EH (cell line): Measurements from ENCODE around the gene AGBL3.

Source experiments
- DNase-seq: peaks from one replicate; pipeline ENCODE4 v3.0.0-alpha.2; 2015; ENCODE audit warnings: low read depth

Gene AGBL3

DNA sequence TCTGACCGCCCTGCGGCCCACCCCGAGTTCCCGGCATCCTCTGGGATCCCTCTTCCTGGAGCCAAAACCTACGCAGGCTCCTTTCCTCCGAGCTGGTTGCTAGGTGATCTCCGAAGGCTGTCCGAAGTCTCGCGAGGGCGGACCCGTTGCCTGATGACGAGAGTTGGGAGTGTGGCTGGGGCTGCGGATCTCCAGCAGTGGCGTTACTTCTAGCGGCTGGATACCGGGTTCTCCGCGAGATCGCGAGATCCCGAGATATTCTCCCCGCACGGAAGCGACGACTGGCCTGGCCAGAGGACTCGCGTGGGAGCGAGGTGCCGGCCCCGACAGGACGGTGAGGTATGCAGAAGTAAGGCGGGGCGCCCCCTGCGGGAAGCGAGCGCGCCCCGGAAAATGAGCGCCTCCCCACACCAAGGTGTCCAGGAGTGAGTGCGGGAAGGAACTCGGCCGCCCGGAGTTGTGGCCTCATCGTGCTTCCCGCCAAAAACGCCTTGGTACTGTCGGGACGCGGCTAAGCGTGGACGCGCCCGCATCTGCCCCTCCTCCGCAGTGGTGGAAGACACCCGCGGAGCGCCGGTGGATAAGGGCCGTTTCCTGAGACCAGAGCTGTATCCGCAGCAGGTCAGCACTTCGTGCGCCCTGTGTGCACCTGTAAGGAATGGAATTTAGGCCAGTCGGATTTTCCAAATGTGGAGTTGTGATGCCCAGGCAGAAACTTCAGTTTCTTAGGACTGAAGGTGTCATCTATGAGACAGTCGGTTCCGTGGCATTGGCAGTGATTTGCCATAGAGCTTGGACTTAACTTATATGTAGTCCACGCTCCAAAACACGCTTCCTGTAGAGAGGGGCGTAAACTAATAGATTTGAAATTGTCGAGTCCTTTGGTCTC is at the start of gene AGBL3:
TSS of gene AGBL3 (plus strand) at position 146 of the 889 bp plus-strand sequence. CDS start 1,426 bp downstream, outside the sequence.
- DNase-seq: peak; percentile 98

DNA sequence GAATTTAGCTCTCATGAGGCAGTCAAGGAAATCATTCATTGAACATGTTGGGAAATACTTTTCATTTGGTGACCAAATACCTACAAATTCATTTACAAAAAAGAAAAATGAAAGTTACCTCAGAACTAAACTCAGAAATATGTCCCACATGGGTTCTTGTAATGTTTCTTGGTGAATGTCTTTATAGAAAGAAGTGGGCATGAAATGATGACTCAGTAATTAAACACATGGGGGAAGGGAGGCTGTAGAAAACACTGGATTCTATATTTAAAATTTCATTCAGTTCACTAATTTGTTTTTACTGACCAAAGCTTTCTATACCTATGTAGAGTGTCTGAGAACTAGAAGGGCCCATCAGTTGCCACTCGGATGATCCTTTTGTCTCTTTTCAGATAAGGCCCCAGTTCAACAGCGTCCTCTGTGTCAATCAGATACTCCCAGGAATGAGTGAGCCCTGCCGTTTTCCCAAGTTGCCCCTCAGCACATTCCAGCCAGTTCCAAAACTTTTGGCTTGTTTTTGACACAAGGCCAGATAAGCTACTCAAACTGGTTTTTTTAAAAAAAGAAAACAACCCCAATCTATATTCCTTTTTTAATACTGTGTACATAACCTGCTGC is 49.3 kb upstream of the AGBL3 start:
- DNase-seq: peak; percentile 44

DNA sequence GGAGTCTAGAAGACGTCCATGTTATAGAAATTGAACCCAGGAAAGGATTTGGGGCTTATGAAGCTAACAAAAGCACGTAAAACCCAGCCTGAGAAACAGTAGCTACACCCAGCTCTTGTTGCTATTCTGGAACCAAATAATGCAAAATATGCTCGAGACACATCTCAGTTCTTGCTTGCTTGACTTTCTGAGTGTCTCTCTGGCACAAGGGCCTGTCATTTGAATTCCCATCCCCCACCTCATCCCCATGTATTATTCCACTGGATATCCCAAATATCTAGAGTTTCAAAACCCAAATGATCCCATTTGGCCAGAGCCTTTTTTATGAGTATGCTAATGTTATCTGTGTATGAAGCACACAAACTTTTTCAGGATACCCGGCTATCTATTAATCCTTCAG is 48.2 kb upstream of the AGBL3 start:
- peak; percentile 29 for DNase-seq

DNA sequence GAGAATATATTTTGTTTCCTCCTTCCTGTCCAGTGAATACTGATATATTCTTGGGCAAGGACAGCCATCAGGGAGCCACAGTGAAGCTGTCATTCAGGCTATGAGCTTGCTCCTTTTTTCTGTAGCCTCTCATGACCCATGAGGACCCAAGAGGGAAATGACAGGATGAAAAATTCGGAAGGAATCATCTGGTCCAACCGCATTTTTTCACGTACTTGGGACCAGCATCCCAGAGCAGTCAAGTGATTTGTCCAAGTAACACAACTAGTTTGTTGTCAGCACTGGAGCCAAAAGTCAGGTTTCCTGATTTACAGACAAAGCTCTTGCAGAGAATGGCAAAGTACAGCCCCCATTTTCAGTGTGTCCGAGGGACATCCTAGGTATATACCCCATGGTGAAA is 47.2 kb upstream of the AGBL3 start:
- no peak for DNase-seq

DNA sequence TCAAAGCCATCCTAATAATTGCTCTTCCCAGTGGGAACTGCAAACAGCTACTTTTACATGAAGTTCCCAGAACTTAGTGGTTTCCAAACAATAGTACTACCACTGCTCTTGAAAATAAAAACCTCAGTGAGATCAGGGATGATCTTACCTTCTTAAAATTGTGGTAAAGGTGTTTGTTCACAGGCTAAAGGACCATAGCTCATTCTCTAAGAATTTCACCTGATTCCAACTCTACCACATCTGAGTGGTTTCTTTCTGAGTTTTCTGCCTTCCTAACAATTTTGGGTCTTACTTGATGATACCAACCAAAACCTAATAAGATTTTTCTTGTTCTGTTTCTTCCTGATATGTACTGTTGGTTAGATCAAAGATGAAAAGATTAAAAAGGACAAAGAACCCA is 45.6 kb upstream of the AGBL3 start:
- no peak for DNase-seq

DNA sequence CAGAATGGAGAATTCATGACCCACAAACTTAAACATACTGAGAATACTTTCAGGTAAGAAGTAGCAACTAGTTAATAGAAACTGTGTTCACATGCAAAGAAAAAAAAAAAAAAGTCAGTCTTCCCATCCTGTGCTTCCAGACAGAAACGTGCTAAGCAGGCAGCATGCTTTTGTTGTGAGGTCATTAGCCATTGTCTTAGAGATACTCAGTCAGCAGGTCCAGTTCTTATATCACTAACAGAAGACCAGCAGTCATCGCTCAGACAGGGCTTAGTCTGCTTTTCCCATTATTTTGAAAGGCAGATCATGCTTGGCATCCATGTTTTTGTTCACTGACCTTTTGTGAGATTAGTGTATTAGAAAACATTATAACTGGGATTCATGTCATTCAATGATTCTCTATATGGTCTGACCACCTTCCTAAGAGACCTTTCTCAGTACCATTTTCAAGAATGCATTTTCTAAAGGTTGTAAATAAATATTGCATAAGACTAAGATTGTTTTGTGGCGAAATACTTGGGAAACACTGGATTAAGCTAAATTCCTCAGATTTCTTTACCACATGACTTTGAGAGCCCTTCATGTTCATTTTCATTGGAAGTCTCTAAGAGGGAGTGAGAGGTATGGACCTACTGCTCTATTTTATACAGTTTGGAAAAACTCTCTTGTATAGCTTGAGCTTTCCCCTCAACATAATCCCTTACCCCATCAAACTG is 45.0 kb upstream of the AGBL3 start:
- peak; percentile 90 for DNase-seq

DNA sequence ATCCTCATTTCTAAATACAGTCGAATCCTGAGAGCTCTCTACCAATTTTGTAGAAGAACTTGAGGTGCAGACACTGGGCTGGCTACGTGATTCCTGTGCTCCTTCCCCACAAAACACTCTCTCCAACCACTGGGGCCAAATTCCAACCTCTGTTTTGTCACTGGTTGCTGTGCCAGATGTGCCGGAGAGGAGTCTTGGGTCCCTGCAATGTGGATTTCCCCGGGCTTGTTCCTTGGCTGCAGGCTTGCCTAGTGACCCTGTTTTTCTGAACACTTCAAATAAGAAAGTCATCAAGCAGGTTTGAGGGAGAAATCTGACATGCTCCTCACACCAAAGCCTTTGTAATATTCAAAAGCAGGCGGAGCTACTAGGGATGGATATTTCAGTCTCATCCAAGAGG is 44.4 kb upstream of the AGBL3 start:
- DNase-seq: no peak

DNA sequence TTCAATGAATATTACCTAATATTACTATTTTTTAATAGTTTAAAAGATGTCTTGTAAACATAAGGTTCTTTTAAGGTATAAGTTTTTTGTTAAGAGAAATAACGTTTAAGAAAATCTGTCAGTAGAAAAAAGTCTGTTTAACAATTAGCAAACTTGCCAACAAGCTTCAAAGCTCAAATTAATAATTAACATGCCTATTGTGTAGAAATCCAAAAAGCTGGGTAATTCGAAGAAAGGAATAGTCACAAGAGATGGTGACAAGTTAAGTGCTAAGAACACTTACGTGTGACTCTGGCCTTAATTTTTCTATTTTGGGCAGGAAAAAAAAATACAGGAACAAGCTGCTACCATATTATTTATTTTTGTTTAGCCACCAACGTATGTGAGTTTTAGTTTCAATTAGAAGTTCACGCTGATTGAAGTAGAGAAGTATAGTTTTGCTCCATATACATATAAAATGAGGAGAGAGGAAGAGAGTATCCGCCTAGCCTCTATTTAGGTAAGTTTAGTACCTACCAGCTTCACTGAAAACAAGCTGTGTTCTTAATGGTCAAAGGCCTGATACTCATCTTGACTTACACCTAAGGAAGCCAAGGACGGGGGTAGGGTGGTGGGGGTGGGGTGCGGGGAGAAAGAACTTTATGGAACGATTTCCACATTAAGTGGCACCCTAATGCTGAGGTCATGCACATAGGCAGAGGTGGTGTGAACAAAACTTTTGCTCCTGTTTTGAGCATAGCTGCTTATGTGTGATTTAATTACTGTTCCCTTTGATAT is 43.4 kb upstream of the AGBL3 start:
- DNase-seq: no peak

DNA sequence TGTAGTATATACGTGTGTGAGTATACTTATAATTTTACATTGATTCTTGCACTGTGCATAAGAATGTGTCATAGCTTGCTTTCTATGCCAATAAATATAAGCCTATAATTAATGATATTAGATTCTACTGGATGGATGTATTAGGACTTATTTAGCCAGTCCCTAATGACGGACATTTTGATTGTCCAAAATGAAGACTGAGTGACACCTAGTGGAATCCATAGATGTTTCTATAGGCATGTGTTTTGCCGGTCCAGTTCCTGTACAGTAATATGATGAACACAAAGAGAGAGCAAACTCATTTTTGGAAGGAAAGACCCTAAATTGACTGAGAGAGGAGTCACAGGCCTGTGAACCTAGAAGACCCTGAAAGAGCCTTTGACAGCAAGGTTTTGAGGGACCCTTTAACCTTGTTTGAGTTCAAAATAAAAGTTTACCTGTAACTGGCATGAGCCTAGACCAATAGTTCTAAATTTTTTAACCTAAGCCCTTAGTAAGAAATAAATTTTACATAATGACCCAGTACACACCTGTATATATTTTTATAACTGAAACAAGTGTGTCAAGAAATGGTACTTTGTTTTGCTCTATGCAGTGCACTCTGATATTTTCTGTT is 42.4 kb upstream of the AGBL3 start:
- DNase-seq: no peak

DNA sequence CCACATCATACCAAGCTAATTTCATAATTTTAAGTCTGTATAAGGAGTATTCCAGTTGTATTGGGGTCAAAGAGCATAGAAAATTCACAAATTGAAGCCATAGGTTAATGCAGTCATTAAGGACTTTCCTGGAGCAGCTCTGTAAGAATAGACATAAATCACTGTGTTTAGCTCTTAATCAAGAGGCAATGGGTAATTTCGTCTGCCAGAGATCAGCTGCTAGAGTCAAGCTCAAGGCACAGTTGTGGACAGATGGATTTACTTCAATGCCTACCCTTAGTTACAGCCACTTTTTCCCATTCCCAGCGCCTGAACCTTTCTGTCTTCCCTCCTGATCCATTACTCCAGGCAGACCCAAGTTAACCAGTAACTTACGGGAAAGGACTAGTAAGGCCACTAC is 40.6 kb upstream of the AGBL3 start:
- no peak for DNase-seq

DNA sequence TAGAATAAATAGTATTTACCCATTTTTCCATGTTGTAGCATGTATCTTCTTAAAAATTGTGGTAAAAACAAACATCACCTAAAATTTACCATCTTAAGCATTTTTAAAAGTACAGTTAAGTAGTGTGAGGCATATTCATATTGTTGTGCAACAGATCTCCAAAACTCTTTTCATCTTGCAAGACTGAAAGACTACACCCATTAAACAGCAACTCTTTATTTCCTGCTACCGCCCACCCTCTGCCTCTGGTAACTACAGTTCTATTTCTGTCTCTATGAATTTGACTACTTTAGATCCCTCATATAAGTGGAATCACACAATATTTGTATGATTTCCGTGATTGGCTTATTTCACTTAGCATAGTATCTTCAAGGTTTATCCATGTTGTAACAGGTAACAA is 40.0 kb upstream of the AGBL3 start:
- no peak for DNase-seq

DNA sequence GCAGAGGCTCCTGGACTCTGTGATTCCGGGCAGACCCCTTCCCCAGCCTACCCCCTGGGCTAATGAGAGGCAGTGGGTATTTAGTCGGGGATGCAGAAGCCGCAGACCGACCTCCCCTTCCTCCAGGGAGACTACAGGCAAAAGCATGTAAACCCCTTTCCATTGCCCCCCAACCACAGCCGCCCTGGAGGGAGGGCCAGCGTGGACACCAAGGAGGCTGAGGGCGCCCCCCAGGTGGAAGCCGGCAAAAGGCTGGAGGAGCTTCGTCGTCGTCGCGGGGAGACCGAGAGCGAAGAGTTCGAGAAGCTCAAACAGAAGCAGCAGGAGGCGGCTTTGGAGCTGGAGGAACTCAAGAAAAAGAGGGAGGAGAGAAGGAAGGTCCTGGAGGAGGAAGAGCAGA is 39.0 kb upstream of the AGBL3 start:
- DNase-seq: no peak

DNA sequence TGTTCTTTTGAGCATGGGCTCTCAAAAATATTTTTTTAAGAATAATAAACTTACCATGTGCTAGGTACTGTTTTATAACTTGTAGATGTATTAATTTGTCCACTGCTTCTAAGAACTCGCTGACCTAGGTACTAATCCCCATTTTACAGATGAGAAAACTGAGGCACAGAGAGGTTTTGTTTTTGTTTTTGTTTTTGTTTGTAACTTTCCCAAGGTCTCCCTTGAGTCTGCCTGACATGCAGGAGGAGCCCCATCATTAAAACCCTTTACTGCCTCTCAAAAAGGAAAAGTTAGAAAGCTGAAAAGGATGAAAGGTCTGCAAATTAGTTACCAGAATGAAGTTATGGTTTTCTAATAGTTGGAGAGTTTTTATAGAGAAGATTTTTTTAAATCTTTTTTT is 38.5 kb upstream of the AGBL3 start:
- no peak for DNase-seq

DNA sequence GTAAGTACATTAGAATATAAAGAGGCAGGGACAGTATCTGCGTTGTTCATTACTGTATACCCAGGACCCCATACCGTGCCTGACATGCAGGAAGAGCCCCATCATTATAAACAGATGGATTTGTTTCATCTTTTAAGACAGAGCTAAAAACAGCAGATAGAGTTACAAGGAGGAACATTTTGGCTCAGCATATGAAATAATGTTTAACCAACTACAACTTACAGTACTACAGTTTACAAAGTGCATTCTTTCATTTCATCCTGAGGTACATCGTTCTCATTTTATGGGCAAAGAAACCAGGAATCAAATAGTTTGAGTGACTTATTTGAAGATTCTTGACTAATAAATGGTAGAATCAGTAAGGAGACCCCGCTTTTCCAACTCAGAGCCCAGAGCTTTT is 38.1 kb upstream of the AGBL3 start:
- no peak for DNase-seq

DNA sequence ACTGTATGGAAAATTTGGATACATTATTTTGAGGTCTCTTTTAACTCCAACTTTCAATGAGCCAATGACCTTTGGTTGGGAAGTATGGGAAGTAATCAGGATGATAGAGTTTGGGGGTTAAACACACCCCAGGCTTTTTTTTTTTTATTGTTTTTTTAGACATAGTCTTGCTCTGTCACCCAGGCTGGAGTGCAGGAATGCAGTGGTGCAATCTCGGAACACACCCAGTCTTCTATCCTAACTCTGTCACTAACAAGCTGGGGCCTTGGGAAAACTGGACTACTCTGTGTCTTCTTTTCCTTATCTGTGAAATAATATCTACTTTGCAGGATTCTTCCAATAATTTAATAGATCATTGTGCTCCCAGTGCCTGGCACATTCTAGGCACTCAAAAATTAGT is 37.6 kb upstream of the AGBL3 start:
- DNase-seq: peak; percentile 79

DNA sequence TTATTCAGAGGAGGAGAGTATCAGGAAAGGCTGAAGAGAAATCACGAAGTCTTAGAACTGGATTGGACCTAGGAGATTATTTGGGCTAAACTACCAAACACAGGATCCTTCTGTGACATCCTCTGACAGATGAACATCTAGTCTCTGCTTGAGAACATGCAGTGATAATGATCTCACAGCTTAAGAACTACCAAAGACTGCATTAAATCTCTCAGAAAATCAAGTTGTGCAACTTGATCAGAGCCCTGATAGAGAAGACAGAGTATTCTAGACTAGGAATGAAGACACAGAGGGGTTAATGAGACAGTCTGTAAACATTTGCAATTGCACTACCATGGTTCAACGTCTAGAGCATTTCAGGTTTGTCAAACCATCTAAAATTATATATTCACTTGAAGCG is 37.1 kb upstream of the AGBL3 start:
- DNase-seq: no peak

DNA sequence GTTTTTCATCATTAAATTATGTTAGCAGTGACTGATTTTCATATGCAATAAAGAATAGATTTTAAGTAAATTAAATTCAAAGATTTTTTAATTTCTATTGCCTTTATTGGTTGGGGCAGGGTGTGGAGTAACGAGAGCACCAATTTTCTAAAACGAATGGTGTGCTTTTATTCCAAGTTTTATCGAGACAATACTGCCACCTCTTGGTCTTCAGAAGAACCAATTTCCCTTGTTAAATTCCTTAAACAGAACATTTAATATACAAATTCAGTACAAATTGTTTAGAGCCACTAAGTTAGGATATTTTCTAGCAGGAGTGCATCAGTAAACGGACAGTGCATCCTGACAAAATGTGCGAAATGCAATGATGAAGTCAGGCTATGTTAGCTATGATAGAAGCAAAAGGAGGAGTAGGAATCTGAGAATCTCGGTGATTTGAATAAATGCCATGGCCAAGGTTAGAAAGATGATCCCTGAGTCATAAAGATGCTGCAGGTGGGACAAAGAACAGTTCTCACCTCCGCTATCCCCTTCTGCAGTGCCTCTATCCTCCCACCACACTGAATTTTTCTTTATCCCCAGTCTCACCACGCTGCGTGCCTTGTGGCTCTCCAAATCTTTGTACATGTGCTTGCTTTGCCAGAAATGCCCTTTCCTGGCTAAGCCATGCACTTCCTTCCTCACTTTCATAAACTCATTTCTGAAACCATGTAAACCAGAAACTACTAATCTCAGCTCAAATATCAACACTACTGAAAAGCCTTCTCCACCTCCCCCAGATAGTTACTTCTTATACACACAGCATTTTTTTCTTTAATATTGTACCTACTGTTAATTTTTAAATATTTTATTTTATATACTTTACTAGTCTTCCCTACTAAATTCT is 31.9 kb upstream of the AGBL3 start:
- DNase-seq: no peak

DNA sequence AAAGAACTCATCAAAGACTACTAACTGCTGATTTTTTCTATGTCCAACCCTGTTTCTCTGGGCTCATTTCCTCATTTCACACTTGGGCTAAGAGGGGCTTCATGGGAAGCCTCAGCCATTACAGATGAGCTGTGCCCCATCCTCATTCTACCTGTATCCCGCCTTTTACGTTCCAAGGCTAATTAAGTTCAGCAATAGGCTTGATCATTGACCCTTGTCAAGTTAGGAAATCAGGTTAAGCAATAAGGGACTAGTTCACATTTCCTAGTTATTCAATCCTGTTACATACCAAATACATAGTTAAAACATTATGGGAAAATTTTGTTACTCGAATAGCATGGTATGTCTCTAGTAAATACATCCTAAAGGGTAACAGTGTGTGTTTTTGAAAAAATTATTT is 29.3 kb upstream of the AGBL3 start:
- DNase-seq: no peak

DNA sequence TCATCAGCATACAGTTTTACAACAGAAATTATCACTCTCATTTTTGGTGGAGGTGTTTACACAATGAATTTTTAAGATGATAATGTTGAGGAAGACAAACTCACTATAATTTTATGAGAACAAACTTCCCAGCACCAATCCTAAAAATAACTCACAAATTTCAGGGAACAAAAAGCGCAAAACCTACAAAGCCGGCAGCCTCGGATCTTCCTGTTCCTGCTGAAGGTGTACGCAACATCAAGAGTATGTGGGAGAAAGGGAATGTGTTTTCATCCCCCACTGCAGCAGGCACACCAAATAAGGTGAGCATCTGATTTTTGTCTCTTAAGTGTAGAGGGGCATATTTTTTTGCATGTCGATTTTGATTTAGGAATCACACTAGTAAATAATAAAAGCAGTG is 26.5 kb upstream of the AGBL3 start:
- DNase-seq: no peak

DNA sequence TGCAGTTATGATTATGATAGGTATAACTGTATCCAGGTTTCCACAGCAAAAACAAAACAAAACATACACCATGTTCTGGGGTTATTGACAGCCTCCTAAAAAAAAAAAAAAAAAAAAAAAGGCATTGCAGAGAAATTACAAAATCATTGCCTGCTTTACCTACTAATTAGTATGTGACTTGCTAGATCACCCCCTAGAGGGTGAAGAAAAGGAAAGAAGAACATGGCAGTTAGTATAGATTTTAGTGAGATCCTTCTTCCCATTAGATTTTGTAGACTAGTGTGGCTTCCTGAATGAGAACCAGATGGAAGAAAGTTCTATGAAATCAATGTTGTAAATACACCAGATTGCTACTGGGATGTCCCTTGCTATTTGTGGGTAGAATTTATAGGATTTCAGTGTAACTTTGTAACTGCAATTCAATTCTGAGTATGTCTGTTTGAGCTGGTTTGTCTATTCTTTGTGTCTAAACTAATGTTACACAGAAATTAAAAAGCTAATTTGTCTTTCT is 24.0 kb upstream of the AGBL3 start:
- no peak for DNase-seq

DNA sequence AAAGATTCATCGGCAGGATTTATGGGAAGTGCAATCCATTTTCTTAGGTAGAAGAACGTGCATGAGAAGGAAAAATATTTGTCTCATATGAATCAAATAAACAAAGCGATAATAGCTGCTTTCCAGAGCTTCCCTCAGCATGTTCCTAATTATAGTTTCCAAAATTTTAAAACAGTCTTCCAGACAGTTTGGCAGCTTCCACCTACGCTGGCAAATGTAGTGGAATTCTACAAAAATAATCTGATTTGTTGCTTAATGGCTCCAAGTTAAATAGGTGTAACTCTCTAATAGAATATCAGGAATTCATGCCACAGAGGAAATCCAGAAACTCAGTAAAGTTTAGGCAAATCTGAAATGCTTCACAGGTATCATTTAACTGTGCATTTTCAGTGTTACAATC is 23.3 kb upstream of the AGBL3 start:
- DNase-seq: no peak
